ENCODE data around the gene UNC79.
A peak's percentile ranks its signal among the peaks of the same experiment; 100 is the strongest.

Gene UNC79

DNA sequence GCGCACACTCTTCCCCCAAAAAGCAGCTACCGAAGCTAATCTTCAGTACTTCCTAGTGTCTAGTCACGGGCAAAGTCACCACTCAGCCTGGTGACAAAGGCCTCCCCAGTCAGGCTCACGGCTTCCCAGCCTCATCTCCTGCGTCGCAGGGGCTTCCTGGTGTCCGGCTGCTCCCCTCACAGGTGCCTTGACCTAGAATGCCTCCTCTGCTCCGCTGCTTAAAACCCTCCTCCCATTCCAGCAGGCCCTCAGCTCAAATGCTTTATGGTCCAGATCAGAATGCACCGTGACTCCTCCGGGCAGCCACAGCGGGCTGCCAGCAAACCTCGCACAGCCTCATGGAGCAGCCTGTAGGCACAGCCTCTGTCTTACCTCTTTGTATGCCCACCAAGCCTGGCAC lies 304.5 kb downstream of the UNC79 start:
- no peaks in the 10 kb centered on the region for H3K36me3 Mint-ChIP-seq (ENCODE audit: low read depth)
- H3K27ac Mint-ChIP-seq, result peak overlapping the region; percentile 47

DNA sequence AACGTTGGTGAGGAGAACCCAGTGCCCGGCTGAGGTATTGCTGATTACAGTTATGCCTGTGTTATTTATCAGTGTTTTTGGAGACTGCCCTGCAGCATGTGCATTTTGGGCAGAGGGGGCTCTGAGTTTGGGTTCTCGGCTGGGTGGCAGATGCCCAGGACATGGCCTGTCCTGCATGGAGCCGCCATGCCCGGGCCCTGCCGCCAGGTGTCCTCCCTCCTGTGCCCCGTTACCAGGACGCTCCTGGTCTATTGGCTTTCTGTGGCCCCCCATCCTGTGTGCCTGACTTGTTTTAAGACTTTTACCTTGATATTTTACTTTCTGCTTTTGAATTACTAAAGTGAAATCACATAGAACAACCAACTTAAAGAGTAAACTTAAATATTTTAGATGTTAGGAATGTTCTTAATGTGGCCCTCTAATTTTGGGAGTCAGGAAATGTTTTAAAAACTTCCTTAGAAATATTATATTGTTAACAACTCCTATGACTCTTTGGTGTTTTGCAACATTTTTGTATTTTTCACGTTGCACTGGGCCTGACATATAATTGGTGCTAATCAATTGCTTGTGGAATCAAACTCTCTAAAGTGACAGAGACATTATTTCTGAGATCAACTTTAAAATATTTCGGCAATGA lies 305.8 kb downstream of the UNC79 start:
- peaks cover 36% of the 10 kb centered on the region for H3K4me1 Mint-ChIP-seq
- no peak overlapping the region for H3K27ac Mint-ChIP-seq
- no peak for DNase-seq
- no peaks in the 10 kb centered on the region for H3K36me3 Mint-ChIP-seq (ENCODE audit: low read depth)
- peaks cover 9% of the 10 kb centered on the region for H3K27me3 Mint-ChIP-seq (ENCODE audit: low read depth, poor library complexity)
- H3K9me3 Mint-ChIP-seq, result no peaks in the 10 kb centered on the region
- no peak overlapping the region for H3K4me3 Mint-ChIP-seq
- TF ChIP-seq, protein P1, sequence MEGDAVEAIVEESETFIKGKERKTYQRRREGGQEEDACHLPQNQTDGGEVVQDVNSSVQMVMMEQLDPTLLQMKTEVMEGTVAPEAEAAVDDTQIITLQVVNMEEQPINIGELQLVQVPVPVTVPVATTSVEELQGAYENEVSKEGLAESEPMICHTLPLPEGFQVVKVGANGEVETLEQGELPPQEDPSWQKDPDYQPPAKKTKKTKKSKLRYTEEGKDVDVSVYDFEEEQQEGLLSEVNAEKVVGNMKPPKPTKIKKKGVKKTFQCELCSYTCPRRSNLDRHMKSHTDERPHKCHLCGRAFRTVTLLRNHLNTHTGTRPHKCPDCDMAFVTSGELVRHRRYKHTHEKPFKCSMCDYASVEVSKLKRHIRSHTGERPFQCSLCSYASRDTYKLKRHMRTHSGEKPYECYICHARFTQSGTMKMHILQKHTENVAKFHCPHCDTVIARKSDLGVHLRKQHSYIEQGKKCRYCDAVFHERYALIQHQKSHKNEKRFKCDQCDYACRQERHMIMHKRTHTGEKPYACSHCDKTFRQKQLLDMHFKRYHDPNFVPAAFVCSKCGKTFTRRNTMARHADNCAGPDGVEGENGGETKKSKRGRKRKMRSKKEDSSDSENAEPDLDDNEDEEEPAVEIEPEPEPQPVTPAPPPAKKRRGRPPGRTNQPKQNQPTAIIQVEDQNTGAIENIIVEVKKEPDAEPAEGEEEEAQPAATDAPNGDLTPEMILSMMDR (IDR thresholded peaks at IDR 0.05), result peak; percentile 41

More for the DNA sequence above, 304.5 kb downstream of the UNC79 start:
- DNase-seq, result peak; percentile 39
- TF ChIP-seq, protein P1 (IDR thresholded peaks at IDR 0.05), result no peak
- Mint-ChIP-seq H3K4me3 (no peak overlapping the region), H3K27me3 (ENCODE audit: low read depth, poor library complexity) (peaks cover 5% of the 10 kb centered on the region), H3K9me3 (no peaks in the 10 kb centered on the region), H3K4me1 (peaks cover 36% of the 10 kb centered on the region)

DNA sequence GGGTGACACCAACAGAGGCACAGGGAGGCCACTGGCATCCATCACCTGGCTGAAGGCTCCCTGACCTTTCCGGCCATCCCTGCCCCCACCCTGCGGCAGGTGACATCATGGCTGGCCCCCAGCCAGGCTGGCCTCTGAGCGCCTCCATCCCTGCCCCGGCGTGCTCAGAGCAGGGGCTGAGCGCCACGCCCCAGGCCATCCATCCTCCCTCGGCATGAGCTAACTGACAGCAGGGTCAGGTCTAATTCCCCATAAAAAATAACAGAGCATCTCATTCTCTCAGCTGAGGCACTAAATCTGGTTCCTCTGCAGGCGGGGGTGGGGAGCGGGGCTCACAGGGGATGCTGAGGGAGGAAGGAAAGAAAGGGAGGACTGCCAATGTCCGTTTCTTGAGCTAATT lies 306.9 kb downstream of the UNC79 start:
- TF ChIP-seq, protein P1 (IDR thresholded peaks at IDR 0.05), result no peak
- no peaks in the 10 kb centered on the region for H3K36me3 Mint-ChIP-seq (ENCODE audit: low read depth)
- DNase-seq, result no peak
- peaks cover 37% of the 10 kb centered on the region for H3K4me1 Mint-ChIP-seq
- no peaks in the 10 kb centered on the region for H3K9me3 Mint-ChIP-seq
- no peak overlapping the region for H3K27ac Mint-ChIP-seq
- H3K27me3 Mint-ChIP-seq (ENCODE audit: low read depth, poor library complexity), result peaks cover 9% of the 10 kb centered on the region
- H3K4me3 Mint-ChIP-seq, result no peak overlapping the region

DNA sequence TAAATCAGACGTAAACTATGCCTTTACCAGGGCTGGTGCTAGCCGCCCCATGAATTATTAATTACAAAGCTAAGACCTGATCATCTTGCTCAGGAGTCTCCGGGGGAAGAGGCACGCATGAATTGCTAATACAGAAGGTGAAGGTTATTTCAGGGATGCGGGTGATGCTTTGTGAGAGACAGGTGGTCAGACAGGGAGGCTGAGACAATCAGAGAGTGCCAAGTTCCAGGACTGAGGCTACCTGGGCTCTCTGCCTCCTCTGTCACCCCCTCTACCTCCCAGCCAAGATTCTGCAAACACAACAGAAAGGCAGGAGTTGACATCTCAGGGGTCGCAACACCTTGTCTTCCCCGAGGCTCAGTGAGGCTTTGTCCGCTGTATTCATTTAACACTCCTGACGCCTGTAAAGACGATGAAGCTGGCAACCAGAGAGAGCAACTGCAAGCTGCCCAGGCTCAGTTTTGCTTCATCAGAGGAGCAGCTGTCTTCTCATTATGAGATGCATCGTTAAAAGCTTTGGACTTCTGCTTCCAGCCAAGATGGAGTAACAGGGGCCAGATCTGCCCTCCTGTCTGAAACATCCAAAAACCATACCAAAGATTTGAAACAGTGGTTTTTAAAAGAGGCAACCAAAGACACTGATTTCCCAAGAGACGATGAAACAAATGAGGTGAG lies 311.0 kb downstream of the UNC79 start:
- no peaks in the 10 kb centered on the region for H3K9me3 Mint-ChIP-seq
- no peak for DNase-seq
- no peak overlapping the region for H3K27ac Mint-ChIP-seq
- no peaks in the 10 kb centered on the region for H3K36me3 Mint-ChIP-seq (ENCODE audit: low read depth)
- H3K4me3 Mint-ChIP-seq, result no peak overlapping the region
- peaks cover 38% of the 10 kb centered on the region for H3K4me1 Mint-ChIP-seq
- TF ChIP-seq, protein P1 (IDR thresholded peaks at IDR 0.05), result no peak
- peaks cover 13% of the 10 kb centered on the region for H3K27me3 Mint-ChIP-seq (ENCODE audit: low read depth, poor library complexity)

DNA sequence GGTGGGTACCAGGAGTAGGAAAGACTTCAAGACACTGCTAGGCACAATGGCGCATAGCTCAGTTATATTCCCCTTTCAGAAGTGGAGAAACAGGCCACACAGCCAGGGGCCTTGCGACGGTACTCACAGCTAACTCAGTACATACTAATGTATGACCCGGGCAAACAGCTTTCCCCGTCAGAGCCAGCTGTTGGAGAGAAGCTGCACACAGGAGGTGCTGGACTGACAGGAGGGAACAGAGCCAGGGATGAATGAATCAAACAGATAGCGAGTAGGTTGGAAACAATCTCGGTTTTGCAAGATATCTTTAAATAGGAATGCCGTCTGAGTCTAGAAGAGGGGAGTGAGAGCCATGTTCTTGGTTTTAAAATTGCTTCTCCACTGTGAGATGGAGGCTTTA lies 312.0 kb downstream of the UNC79 start:
- peaks cover 40% of the 10 kb centered on the region for H3K4me1 Mint-ChIP-seq
- H3K9me3 Mint-ChIP-seq, result no peaks in the 10 kb centered on the region
- H3K4me3 Mint-ChIP-seq, result no peak overlapping the region
- peak overlapping the region; percentile 70 for H3K27ac Mint-ChIP-seq
- TF ChIP-seq, protein P1 (IDR thresholded peaks at IDR 0.05), result no peak
- DNase-seq, result no peak
- peaks cover 13% of the 10 kb centered on the region for H3K27me3 Mint-ChIP-seq (ENCODE audit: low read depth, poor library complexity)
- H3K36me3 Mint-ChIP-seq (ENCODE audit: low read depth), result no peaks in the 10 kb centered on the region
